ENCODE results near the gene WNT4.

GRCh38 chr1:22158654-22159053 is 15.8 kb upstream of the WNT4 start:
- TF ChIP-seq CTCF (IDR thresholded peaks at IDR 0.05) = no peak
- TF ChIP-seq POLR2A (IDR thresholded peaks at IDR 0.05) = no peak

All from Peyer's patch (tissue), 4 donors.